ENCODE measurements around the gene COL13A1.

GRCh38 chr10:69901022-69901421, 99.3 kb downstream of the COL13A1 start:
- TF ChIP-seq, protein P1, sequence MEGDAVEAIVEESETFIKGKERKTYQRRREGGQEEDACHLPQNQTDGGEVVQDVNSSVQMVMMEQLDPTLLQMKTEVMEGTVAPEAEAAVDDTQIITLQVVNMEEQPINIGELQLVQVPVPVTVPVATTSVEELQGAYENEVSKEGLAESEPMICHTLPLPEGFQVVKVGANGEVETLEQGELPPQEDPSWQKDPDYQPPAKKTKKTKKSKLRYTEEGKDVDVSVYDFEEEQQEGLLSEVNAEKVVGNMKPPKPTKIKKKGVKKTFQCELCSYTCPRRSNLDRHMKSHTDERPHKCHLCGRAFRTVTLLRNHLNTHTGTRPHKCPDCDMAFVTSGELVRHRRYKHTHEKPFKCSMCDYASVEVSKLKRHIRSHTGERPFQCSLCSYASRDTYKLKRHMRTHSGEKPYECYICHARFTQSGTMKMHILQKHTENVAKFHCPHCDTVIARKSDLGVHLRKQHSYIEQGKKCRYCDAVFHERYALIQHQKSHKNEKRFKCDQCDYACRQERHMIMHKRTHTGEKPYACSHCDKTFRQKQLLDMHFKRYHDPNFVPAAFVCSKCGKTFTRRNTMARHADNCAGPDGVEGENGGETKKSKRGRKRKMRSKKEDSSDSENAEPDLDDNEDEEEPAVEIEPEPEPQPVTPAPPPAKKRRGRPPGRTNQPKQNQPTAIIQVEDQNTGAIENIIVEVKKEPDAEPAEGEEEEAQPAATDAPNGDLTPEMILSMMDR (IDR thresholded peaks at IDR 0.05), result no peak
- TF ChIP-seq POLR2A (IDR thresholded peaks at IDR 0.05) (no peak), POLR2AphosphoS5 (IDR thresholded peaks at IDR 0.05) (no peak)
